ENCODE measurements around the gene PSMB2. TPM values are rescaled to one million over a fixed set of nuclear protein-coding genes. Genes with fewer than 3 reads are reported as not detected.
A peak's percentile ranks its signal among the peaks of the same experiment; 100 is the strongest.

The PSMB2 gene
- total RNA-seq, 1 experiment from 2014 or later = 122 TPM

GRCh38 chr1:35559317-35559944 is 81.9 kb downstream of the PSMB2 start:
- no peak overlapping the region for H3K9ac ChIP-seq (ENCODE audit: low read length)
- no TSS peak for BruUV-seq (replicated peaks)
- H3K4me3 ChIP-seq (replicated peaks in 1 of 2; ENCODE audit: low read depth in 1 of 2, low read length in 2 of 2) = no peak overlapping the region
- POLR2A ChIA-PET = no interaction called here
- H3K36me3 ChIP-seq (ENCODE audit: control insufficient read depth in 1 of 2, insufficient read depth in 2 of 2, low read length in 2 of 2) = peaks cover 4 to 5% of the 10 kb centered on the region in 2 experiments; a peak in 3 of 4 replicates
- no peaks in the 10 kb centered on the region for H3K27me3 ChIP-seq (ENCODE audit: insufficient read depth, low read length)
- intact Hi-C loops (cut with micrococcal nuclease) = no loop called here
- H3K9me2 ChIP-seq (ENCODE audit: insufficient read depth) = no peaks in the 10 kb centered on the region
- no peaks in the 10 kb centered on the region for H3K9me3 ChIP-seq (ENCODE audit: control insufficient read depth in 1 of 2, insufficient read depth in 1 of 2, low read depth in 1 of 2, low read length in 2 of 2)
- TF ChIP-seq ZNF274 (IDR thresholded peaks at IDR 0.05; ENCODE audit: low read depth, low read length) = no peak
- TF ChIP-seq ZBTB33 (IDR thresholded peaks at IDR 0.05; ENCODE audit: extremely low read depth, insufficient replicate concordance, low read length) = no peak
- no peak for TF ChIP-seq TCF7L2 (IDR thresholded peaks at IDR 0.05; ENCODE audit: borderline replicate concordance, extremely low read depth, insufficient read depth, insufficient read length)
- TF ChIP-seq POLR2A (IDR thresholded peaks at IDR 0.05; ENCODE audit: borderline replicate concordance, extremely low read depth, insufficient read depth, insufficient read length) = no peak
- TF ChIP-seq ZFX (IDR thresholded peaks at IDR 0.05) = no peak
- TF ChIP-seq YY1 (IDR thresholded peaks at IDR 0.05; ENCODE audit: extremely low read depth, insufficient replicate concordance, low read depth, low read length) = no peak
- TF ChIP-seq CEBPB (IDR thresholded peaks at IDR 0.05; ENCODE audit: low read depth) = no peak
- TF ChIP-seq EZH2phosphoT487 (IDR thresholded peaks at IDR 0.05; ENCODE audit: borderline replicate concordance) = no peak
- no peak for TF ChIP-seq MAX (IDR thresholded peaks at IDR 0.05)
- no peak for TF ChIP-seq SP1 (IDR thresholded peaks at IDR 0.05; ENCODE audit: low read depth)
- TF ChIP-seq CTCF (IDR thresholded peaks at IDR 0.05 in 2 of 3, conservative IDR thresholded peaks at IDR 0.05 in 1 of 3; ENCODE audit: borderline replicate concordance in 1 of 3, insufficient read depth in 1 of 3, low read depth in 2 of 3, low read length in 2 of 3) = no peak
- no peak for TF ChIP-seq SRF (IDR thresholded peaks at IDR 0.05; ENCODE audit: low read depth)
- no peak for TF ChIP-seq FOSL1 (IDR thresholded peaks at IDR 0.05; ENCODE audit: low read depth)
- no peak for TF ChIP-seq EGR1 (IDR thresholded peaks at IDR 0.05; ENCODE audit: low read depth)
- TF ChIP-seq SIN3A (IDR thresholded peaks at IDR 0.05; ENCODE audit: low read depth) = no peak
- TF ChIP-seq CBX3 (IDR thresholded peaks at IDR 0.05; ENCODE audit: low read depth) = no peak
- no peak for TF ChIP-seq REST (IDR thresholded peaks at IDR 0.05; ENCODE audit: low read depth)
- ATAC-seq (no peak), DNase-seq (ENCODE audit: low read depth, low spot score) (no peak)
- no peaks in the 10 kb centered on the region for H4K20me1 ChIP-seq (ENCODE audit: insufficient read depth)
- H3K27ac ChIP-seq (ENCODE audit: low read depth, low read length) = no peak overlapping the region
- CTCF ChIA-PET = interaction anchor here (1.0 kb wide), 1 partner anchor 109 kb away, joined by 3 read pairs; no protein-coding TSS in a partner anchor
- RAD21 ChIA-PET (ENCODE audit: low non-redundant PET in 1 of 2, low total read pairs in 2 of 2, uncharacterized antibody in 2 of 2, unreplicated experiment in 2 of 2) = interaction anchor here in 1 of 2 experiments (0.6 kb wide), 2 partner anchors 121 to 156 kb away, joined by 4 read pairs; no protein-coding TSS in a partner anchor
- H3K4me1 ChIP-seq (ENCODE audit: control insufficient read depth in 1 of 2, insufficient read depth in 2 of 2, low read length in 2 of 2) = peaks cover 8 to 19% of the 10 kb centered on the region in 2 experiments; a peak in 3 of 4 replicates
- peaks cover 37% of the 10 kb centered on the region for H3K79me2 ChIP-seq (ENCODE audit: insufficient read depth, low read length)
- peak overlapping the region; percentile 85 for H3K4me2 ChIP-seq (ENCODE audit: low read length)
- H2AFZ ChIP-seq (ENCODE audit: low read depth, low read length, poor library complexity, severe bottlenecking) = no peak overlapping the region

Data from HCT116 (cell line).